ENCODE results near the gene MFSD6. TPM values are rescaled to one million over a fixed set of nuclear protein-coding genes. Genes with fewer than 3 reads are reported as not detected.

MFSD6 gene
- total and polyA plus RNA-seq, 2 experiments from 2014 or later = 0.62 to 1.5 TPM

GRCh38 chr2:190511104-190511503 lies 102.9 kb downstream of the MFSD6 start:
- no peak overlapping the region for H3K4me3 ChIP-seq
- H3K36me3 ChIP-seq = no peaks in the 10 kb centered on the region
- H3K27me3 ChIP-seq = no peaks in the 10 kb centered on the region
- H3K27ac ChIP-seq = no peak overlapping the region
- peak; percentile 46 for TF ChIP-seq CTCF (IDR thresholded peaks at IDR 0.05; ENCODE audit: low read depth, low read length)
- no peaks in the 10 kb centered on the region for H3K9me3 ChIP-seq (ENCODE audit: low read depth)
- peak in 1 of 2 donors; percentile 66 for DNase-seq (ENCODE audit: low read depth in 1 of 2, low spot score in 1 of 2)
- no peaks in the 10 kb centered on the region for H3K4me1 ChIP-seq (ENCODE audit: low read depth)

DNA sequence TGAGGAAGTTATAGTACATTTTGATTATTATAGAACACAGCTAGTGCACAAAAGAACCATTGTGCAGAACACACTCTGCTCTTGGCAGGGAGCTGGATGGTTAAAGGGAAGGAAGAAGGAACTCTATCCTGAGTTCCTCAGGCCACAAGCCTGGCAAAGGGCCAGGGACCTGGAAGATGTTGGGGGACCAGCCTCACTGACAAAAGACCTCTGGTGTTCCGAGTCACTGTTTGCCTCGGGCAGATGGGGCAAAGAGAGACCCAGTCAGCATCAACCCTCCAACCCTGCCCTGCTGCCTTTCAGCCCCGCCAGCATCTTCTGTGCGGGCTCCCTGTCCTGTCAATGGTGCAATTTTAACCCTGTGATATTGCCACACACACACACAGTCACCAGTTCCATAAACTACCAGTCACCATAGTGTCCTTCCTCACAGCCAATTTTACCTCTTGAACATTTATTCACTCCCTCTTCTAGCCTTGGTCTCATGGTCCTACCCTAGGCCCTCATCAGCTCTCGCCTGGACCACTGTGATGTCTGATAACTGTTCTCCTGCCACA lies 104.5 kb downstream of the MFSD6 start:
- H3K4me3 ChIP-seq = no peak overlapping the region
- DNase-seq (ENCODE audit: low read depth in 1 of 2, low spot score in 1 of 2) = no peak
- no peaks in the 10 kb centered on the region for H3K9me3 ChIP-seq (ENCODE audit: low read depth)
- no peak for TF ChIP-seq CTCF (IDR thresholded peaks at IDR 0.05; ENCODE audit: low read depth, low read length)
- no peaks in the 10 kb centered on the region for H3K4me1 ChIP-seq (ENCODE audit: low read depth)
- H3K27me3 ChIP-seq = no peaks in the 10 kb centered on the region
- no peak overlapping the region for H3K27ac ChIP-seq
- no peaks in the 10 kb centered on the region for H3K36me3 ChIP-seq

DNA sequence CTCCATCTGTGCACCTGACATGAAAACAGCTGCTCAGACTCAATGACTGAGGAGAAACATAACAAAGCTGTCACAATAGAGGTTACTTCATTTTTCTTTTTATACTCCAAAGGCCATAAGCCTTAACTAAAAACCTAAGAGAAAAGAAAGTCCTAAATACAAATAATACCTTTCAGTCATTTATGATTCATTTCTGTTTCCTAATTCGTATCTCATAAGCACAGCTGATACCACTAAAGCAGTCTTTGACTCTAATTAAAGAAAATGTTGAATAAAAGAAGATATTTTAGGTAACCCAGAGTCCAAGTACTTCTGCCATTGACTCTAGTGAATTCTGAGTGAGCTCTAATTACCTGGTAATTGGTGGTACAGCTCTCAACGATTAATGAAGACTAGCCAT lies 105.7 kb downstream of the MFSD6 start:
- no peaks in the 10 kb centered on the region for H3K36me3 ChIP-seq
- H3K4me3 ChIP-seq = no peak overlapping the region
- no peak for TF ChIP-seq CTCF (IDR thresholded peaks at IDR 0.05; ENCODE audit: low read depth, low read length)
- DNase-seq (ENCODE audit: low read depth in 1 of 2, low spot score in 1 of 2) = no peak
- no peaks in the 10 kb centered on the region for H3K27me3 ChIP-seq
- H3K4me1 ChIP-seq (ENCODE audit: low read depth) = no peaks in the 10 kb centered on the region
- no peak overlapping the region for H3K27ac ChIP-seq
- H3K9me3 ChIP-seq (ENCODE audit: low read depth) = no peaks in the 10 kb centered on the region

DNA sequence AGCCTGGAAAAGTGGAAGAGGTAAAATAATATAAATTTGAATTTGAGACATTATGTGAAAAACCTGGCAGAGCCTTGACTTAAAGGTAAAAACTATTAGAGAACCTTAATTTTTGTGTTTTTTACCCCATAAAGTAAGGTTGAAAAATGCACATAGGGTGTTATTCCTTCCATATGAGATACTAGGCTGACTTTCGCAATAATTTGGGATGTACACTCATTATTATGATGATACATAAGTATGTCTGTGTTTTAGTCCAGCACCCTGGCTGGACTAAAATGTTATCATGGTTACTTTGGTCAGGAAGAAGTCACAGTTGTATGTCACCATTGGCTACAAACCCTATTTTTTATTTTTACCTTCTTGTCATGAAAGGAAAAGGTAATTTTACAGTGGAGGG lies 106.5 kb downstream of the MFSD6 start:
- Histone ChIP-seq H3K36me3 (no peaks in the 10 kb centered on the region), H3K4me3 (no peak overlapping the region), H3K9me3 (ENCODE audit: low read depth) (no peaks in the 10 kb centered on the region), H3K4me1 (ENCODE audit: low read depth) (no peaks in the 10 kb centered on the region), H3K27ac (no peak overlapping the region), H3K27me3 (no peaks in the 10 kb centered on the region)
- DNase-seq (ENCODE audit: low read depth in 1 of 2, low spot score in 1 of 2) = no peak
- TF ChIP-seq CTCF (IDR thresholded peaks at IDR 0.05; ENCODE audit: low read depth, low read length) = no peak

DNA sequence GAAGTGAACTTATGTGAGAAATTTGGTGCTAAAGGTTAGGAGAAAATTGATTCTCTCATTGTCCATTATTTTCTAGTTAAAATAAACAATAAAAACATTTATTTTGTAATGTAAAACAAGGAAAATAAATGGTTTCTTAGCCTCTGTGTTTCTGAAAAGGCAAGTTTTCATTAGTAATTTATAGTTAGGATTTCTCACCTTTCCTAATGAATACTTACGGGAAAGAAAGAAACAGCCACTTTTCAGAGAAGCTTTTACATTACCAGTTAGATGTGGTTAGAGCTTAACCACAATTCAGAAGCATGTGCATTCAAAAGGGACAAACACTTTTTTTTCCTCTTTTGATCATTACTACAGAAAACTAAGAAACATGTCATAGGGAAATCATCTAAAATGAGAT lies 107.5 kb downstream of the MFSD6 start:
- H3K4me3 ChIP-seq = no peak overlapping the region
- H3K4me1 ChIP-seq (ENCODE audit: low read depth) = no peaks in the 10 kb centered on the region
- H3K27ac ChIP-seq = no peak overlapping the region
- no peak for DNase-seq (ENCODE audit: low read depth in 1 of 2, low spot score in 1 of 2)
- no peaks in the 10 kb centered on the region for H3K9me3 ChIP-seq (ENCODE audit: low read depth)
- H3K27me3 ChIP-seq = no peaks in the 10 kb centered on the region
- no peaks in the 10 kb centered on the region for H3K36me3 ChIP-seq
- no peak for TF ChIP-seq CTCF (IDR thresholded peaks at IDR 0.05; ENCODE audit: low read depth, low read length)

GRCh38 chr2:190517468-190517867 lies 109.3 kb downstream of the MFSD6 start:
- Histone ChIP-seq H3K27me3 (no peaks in the 10 kb centered on the region), H3K4me3 (no peak overlapping the region), H3K36me3 (no peaks in the 10 kb centered on the region), H3K27ac (no peak overlapping the region), H3K4me1 (ENCODE audit: low read depth) (no peaks in the 10 kb centered on the region), H3K9me3 (ENCODE audit: low read depth) (no peaks in the 10 kb centered on the region)
- no peak for TF ChIP-seq CTCF (IDR thresholded peaks at IDR 0.05; ENCODE audit: low read depth, low read length)
- no peak for DNase-seq (ENCODE audit: low read depth in 1 of 2, low spot score in 1 of 2)
